Transverse colon (tissue), 4 donors: Measurements from ENCODE around the gene AKAP13. TPM values are rescaled to one million over a fixed set of nuclear protein-coding genes. Genes with fewer than 3 reads are reported as not detected.
A peak's percentile ranks its signal among the peaks of the same experiment; 100 is the strongest.
"Not testable (repeated sequence)": the region's sequence is repeated elsewhere in the genome, so short reads cannot be mapped to it uniquely, and the experiment has no call there.

Source experiments
- DNase-seq: peaks from one replicate; pipeline ENCODE4 v3.0.0-alpha.2; 2019
- H3K27ac ChIP-seq, 4 donors: fragments of 200-600 bp; sonication (generic); 2 replicates each; pipeline ENCODE4 v1.5.1; 2016 to 2018; ENCODE audit warnings: inconsistent platforms in 4 of 4
- H3K27me3 ChIP-seq: fragments of 200-600 bp; sonication (generic); 2 replicates; pipeline ENCODE4 v1.5.1; 2017; ENCODE audit warnings: inconsistent platforms
- H3K36me3 ChIP-seq, 4 donors: fragments of 200-600 bp; sonication (generic); 2 replicates each; pipeline ENCODE4 v1.5.1; 2017 to 2019; ENCODE audit warnings: inconsistent platforms in 4 of 4
- H3K4me1 ChIP-seq, 4 donors: fragments of 200-600 bp; sonication (generic); 2 replicates each; pipeline ENCODE4 v1.5.1; 2017 to 2020; ENCODE audit warnings: inconsistent platforms in 4 of 4
- H3K4me3 ChIP-seq, 4 donors: fragments of 200-600 bp; sonication (generic); 1 replicate in 1 of 4; 2 replicates in 3 of 4; pipeline versions ENCODE4 v1.5.1 to v1.6.1; 2017 to 2019; ENCODE audit warnings: inconsistent platforms in 4 of 4
- H3K9me3 ChIP-seq, 2 donors: fragments of 200-600 bp; sonication (generic); 2 replicates each; pipeline ENCODE4 v1.5.1; 2017 to 2019; ENCODE audit warnings: inconsistent platforms in 2 of 2
- EP300 ChIP-seq: sonication (generic); formaldehyde crosslinking; IDR thresholded peaks from one replicate; pipeline ENCODE4 v1.6.1; 2017; ENCODE audit warnings: antibody characterized with exemption, low read depth
- POLR2A ChIP-seq: fragments of 450-650 bp; IDR thresholded peaks from one replicate; pipeline ENCODE4 v1.6.1; 2016; ENCODE audit warnings: antibody characterized with exemption, mild to moderate bottlenecking, moderate library complexity
- POLR2AphosphoS5 ChIP-seq, 3 donors: sonication (generic); formaldehyde crosslinking; IDR thresholded peaks; one replicate each; pipeline ENCODE4 v1.6.1; 2016; ENCODE audit warnings: antibody characterized with exemption in 3 of 3
- WGBS, 2 donors: methylation state at CpG; one replicate each; pipeline ENCODE4 v1.1.5; 2018; ENCODE audit warnings: low coverage in 1 of 2; 5-methylcytosine and 5-hydroxymethylcytosine counted together
- in situ Hi-C, 4 donors: fragments of 200-750 bp; cut with MboI; loops; one replicate each; pipeline versions ENCODE4 v1.15.0 to v1.15.1; 2017; ENCODE audit warnings: low sequenced_read_pairs in 3 of 4, low pct_ligation_motif_present in 1 of 4, low pct_unique_long_range_greater_than_20kb in 1 of 4
- intact Hi-C: fragments of 100-400 bp; cut with DNase I; formaldehyde crosslinking; loops from one replicate; pipeline ENCODE4 v1.15.1; 2023; ENCODE audit warnings: low total_unique reads
- total RNA-seq, 4 donors: library from RNA; depleted of rRNA; stranded (reverse); fragments of >200 nt; gene quantifications; one replicate each; pipeline ENCODE4 v1.1.0, GENCODE V29; 2016
- TF ChIP-seq, protein P1 (sequence below), 5 experiments: fragments of 200-600 bp in 3 of 5; fragments of 450-650 bp in 2 of 5; sonication (generic) in 3 of 5; IDR thresholded peaks; 1 replicate in 2 of 5; 2 replicates in 3 of 5; pipeline ENCODE4 v1.5.1; 2016 to 2017; ENCODE audit warnings: antibody characterized with exemption in 5 of 5, inconsistent platforms in 3 of 5, mild to moderate bottlenecking in 2 of 5, moderate library complexity in 1 of 5

AKAP13 gene
- total RNA-seq, 4 donors from 2014 or later, result 206 to 291 (median 214) TPM

DNA sequence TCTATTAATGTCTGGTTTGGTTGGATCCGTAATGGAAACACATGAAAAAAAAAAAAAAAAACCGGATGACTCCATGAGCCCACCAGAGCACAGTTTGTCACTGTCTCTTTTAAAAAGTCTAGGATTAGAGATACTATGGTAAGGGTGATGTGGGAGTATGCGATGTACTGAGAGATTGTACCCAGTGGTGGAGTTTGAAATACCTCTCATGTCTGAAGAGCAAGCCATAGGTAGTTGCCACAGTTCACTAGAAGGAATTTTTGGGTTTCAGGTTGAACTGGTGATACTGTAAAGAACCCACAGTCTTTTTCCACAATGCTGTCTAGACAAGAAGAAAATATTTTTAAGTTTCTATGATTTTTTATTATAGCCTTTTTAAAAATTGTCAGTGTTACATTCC is 281.5 kb downstream of the AKAP13 start:
- DNase-seq, result no peak
- H3K27me3 ChIP-seq, result no peaks in the 10 kb centered on the region
- H3K4me1 ChIP-seq, result peaks cover 0 to 6% (median 0%) of the 10 kb centered on the region in 4 donors
- no peak overlapping the region for H3K27ac ChIP-seq
- intact Hi-C loops, result no loop called here
- H3K4me3 ChIP-seq, result no peak overlapping the region
- no peak for TF ChIP-seq EP300
- TF ChIP-seq POLR2AphosphoS5 (IDR thresholded peaks at IDR 0.05), result no peak
- TF ChIP-seq POLR2A, result no peak
- WGBS, 2 donors, result 93 to 100% methylated on average over 2 to 3 of the region's 3 CpGs
- peaks cover 0 to 80% (median 31%) of the 10 kb centered on the region in 4 donors for H3K36me3 ChIP-seq
- no peaks in the 10 kb centered on the region for H3K9me3 ChIP-seq
- in situ Hi-C loops, result no loop called here

DNA sequence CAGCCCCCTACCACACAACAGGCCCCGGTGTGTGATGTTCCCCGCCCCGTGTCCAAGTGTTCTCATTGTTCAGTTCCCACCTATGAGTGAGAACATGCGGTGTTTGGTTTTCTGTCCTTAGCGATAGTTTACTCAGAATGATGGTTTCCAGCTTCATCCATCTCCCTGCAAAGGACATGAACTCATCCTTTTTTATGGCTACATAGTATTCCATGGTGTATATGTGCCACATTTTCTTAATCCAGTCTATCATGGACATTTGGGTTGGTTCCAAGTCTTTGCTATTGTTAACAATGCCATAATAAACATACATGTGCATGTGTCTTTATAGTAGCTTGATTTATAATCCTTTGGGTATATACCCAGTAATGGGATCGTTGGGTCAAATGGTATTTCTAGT is 285.3 kb downstream of the AKAP13 start:
- H3K4me3 ChIP-seq, H3K27me3 ChIP-seq, intact Hi-C loops, H3K27ac ChIP-seq, DNase-seq, H3K9me3 ChIP-seq, in situ Hi-C loops: not testable (repeated sequence)
- 96 to 97% methylated on average over 5 to 6 of the region's 6 CpGs for WGBS, 2 donors
- Histone ChIP-seq H3K36me3 (peaks cover 0 to 71% (median 28%) of the 10 kb centered on the region in 4 donors), H3K4me1 (peaks cover 0 to 25% (median 5%) of the 10 kb centered on the region in 4 donors)

DNA sequence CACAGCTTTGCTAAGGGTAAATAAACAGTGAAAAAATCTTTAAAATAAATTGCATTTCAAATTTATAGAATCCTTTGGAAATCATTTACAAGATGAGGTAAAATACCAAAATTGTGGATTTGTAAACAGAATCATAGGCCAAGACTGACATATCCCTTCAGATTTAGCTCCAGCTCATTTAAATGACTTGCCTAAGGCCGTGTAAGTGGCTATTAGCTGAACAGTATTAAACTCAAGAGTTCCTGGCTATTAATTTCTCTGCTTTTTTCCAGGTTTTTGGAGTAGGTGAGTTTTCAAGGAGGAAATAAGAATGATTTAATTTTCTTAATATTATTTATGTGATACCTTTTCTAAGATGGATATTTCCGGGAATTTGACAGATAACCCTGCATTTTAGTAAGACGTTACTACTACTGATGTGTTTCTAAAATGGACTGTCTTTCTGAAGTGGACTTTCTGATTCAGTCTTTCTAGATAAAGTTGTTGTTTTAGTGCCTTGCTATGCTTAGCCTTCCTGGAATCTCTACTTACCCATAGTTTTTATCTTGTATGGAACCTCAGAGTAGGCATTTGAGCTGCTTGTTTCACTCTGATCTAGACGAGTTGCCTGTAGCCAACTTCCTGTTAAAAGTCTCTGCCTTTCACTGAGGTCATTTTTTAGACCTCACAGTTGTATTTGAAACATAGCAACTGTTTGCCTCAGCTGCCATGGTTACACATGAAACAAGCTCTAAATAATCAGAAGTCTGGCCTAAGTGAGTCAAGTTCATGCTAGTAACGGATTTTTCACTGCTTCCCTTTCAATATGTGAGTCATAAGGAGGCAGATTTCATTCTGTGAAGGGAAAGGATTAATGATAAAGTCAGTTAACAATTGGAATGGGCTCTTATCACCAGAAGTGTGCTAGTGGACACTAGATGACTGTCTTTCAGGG is 287.4 kb downstream of the AKAP13 start:
- H3K36me3 ChIP-seq, result peaks cover 0 to 54% (median 24%) of the 10 kb centered on the region in 4 donors
- peak; percentile 25 for DNase-seq

DNA sequence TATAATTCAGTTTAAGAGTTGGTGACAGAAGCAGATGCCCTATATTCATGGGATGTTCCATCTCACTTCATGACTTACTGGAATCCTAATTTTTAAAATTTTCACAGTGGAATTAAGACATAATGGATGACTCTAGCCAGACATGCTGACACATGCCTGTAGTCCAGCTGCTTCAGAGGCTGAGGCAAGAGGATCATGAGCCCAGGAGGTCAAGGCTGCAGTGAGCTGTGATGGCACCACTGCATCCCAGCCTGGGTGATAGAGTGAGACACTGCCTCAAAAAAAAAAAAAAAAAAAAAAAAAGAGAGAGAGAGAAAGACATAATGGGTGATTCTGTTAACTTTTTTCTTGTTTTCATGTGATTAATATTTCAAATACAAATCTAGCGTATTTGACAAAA is 290.8 kb downstream of the AKAP13 start:
- H3K4me3 ChIP-seq, result no peak overlapping the region
- TF ChIP-seq, protein P1, sequence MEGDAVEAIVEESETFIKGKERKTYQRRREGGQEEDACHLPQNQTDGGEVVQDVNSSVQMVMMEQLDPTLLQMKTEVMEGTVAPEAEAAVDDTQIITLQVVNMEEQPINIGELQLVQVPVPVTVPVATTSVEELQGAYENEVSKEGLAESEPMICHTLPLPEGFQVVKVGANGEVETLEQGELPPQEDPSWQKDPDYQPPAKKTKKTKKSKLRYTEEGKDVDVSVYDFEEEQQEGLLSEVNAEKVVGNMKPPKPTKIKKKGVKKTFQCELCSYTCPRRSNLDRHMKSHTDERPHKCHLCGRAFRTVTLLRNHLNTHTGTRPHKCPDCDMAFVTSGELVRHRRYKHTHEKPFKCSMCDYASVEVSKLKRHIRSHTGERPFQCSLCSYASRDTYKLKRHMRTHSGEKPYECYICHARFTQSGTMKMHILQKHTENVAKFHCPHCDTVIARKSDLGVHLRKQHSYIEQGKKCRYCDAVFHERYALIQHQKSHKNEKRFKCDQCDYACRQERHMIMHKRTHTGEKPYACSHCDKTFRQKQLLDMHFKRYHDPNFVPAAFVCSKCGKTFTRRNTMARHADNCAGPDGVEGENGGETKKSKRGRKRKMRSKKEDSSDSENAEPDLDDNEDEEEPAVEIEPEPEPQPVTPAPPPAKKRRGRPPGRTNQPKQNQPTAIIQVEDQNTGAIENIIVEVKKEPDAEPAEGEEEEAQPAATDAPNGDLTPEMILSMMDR (IDR thresholded peaks at IDR 0.05), result no peak
- TF ChIP-seq EP300 (no peak), POLR2A (no peak), POLR2AphosphoS5 (IDR thresholded peaks at IDR 0.05) (no peak)
- peaks cover 0 to 29% (median 11%) of the 10 kb centered on the region in 4 donors for H3K4me1 ChIP-seq
- peaks cover 0 to 32% (median 8%) of the 10 kb centered on the region in 4 donors for H3K36me3 ChIP-seq
- no peaks in the 10 kb centered on the region for H3K27me3 ChIP-seq
- in situ Hi-C loops, result no loop called here
- intact Hi-C loops, result no loop called here
- 98 to 100% methylated on average over 1 of the region's 1 CpG for WGBS, 2 donors
- no peaks in the 10 kb centered on the region for H3K9me3 ChIP-seq
- no peak for DNase-seq
- peak overlapping the region; percentile 7 to 79 (median 40) for H3K27ac ChIP-seq

More for the DNA sequence above, 287.4 kb downstream of the AKAP13 start:
- Histone ChIP-seq H3K27me3 (no peaks in the 10 kb centered on the region), H3K4me3 (no peak overlapping the region), H3K4me1 (peaks cover 0 to 29% (median 7%) of the 10 kb centered on the region in 4 donors), H3K9me3 (no peaks in the 10 kb centered on the region), H3K27ac (peak overlapping the region; percentile 69 to 84 (median 79))
- WGBS, 2 donors, result 37 to 48% methylated on average over 5 of the region's 5 CpGs
- in situ Hi-C loops, result no loop called here
- no peak for TF ChIP-seq POLR2A
- TF ChIP-seq POLR2AphosphoS5 (IDR thresholded peaks at IDR 0.05), result peak; percentile 52 to 74 (median 73)
- TF ChIP-seq, protein P1 (IDR thresholded peaks at IDR 0.05), result no peak
- intact Hi-C loops, result no loop called here

DNA sequence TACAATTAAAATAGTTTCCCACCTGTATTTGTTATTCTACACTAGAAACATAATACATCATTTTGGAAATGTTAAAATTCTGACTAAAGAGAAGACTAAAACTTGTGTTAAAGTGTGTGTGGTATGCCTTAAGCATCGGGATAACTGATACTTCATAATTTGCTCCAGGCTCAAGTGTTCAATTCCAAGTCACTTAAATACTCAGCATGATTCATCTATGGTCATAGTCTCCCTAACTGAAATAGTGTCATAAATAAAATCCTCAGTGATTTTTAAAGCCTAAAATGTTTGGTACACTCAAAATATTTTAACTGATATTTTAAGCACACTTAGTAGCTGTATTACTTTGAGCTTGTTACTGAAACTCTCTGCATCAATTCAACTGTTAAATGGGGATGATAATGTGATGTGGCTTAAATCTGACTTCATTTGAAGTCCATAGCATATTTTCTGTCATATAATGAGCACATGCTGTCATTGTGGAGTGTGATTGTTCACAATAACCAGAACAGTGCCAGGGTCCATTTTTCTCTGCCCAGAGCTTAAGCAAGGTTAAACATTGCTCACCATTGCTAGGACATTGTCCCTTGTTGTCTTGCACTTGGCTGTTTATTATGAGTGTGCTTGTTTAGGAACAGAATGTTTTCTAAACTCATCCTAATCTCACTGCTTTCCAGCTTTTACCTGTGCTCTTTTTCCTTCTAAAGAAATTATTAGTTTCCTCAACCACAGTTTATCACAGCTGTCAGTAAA is 292.1 kb downstream of the AKAP13 start:
- H3K4me1 ChIP-seq, result peaks cover 0 to 16% (median 10%) of the 10 kb centered on the region in 4 donors
- peaks cover 0 to 28% (median 7%) of the 10 kb centered on the region in 4 donors for H3K36me3 ChIP-seq
- TF ChIP-seq POLR2A (no peak), POLR2AphosphoS5 (IDR thresholded peaks at IDR 0.05) (no peak), EP300 (no peak)
- TF ChIP-seq, protein P1 (IDR thresholded peaks at IDR 0.05), result no peak
- no peak for DNase-seq
- intact Hi-C loops (no loop called here), in situ Hi-C loops (no loop called here)
- 60 to 66% methylated on average over 1 of the region's 1 CpG for WGBS, 2 donors
- no peak overlapping the region for H3K4me3 ChIP-seq
- no peaks in the 10 kb centered on the region for H3K9me3 ChIP-seq
- H3K27me3 ChIP-seq, result no peaks in the 10 kb centered on the region
- peak overlapping the region; percentile 7 to 79 (median 40) for H3K27ac ChIP-seq
